Hematopoietic multipotent progenitor cell treated with erythropoietin and hydrocortisone succinate and interleukin-3 and kit ligand, for 6 days (in vitro differentiated cells): ENCODE measurements around the gene IFT80.
"Not testable (repeated sequence)": the region's sequence is repeated elsewhere in the genome, so short reads cannot be mapped to it uniquely, and the experiment has no call there.

Experiments
- DNase-seq: peaks from one replicate; pipeline ENCODE4 v3.0.0-alpha.2; 2015

Gene IFT80

DNA sequence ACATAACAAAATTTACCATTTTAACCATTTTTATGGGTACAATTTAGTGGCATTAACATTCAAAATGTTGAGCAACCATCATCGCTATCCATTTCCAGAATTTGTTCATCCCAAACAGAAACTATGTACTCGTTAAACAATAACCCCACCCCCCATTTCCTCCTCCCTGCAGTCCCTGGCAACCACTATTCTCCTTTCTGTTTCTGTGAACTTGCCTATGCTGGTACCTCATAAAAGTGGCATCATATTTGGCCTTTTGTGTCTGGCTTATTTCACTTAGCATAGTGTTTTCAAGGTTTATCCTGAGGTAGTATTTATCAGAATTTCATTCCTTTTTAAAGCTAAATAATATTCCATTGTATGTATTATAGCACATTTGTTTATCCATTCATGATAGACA is 141.4 kb downstream of the IFT80 start:
- no peak for DNase-seq

DNA sequence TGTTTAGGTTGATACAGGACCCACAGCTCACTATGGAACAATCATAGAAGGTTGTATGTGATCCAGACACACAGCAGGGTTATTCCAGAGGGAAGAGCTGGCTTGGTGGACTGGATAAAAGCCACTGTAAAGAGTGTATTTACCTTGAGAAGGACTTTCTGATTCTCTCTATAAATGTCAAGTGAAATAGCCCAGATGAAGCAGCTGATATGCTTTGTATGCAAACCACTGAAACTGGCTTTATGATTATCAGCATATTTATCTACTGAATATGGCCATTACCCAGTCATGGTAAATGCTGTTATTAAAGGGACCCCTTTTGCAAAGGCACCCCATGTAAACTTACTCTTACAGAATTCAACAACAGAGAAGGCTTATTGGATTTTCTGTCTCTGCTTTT is 145.7 kb downstream of the IFT80 start:
- no peak for DNase-seq

DNA sequence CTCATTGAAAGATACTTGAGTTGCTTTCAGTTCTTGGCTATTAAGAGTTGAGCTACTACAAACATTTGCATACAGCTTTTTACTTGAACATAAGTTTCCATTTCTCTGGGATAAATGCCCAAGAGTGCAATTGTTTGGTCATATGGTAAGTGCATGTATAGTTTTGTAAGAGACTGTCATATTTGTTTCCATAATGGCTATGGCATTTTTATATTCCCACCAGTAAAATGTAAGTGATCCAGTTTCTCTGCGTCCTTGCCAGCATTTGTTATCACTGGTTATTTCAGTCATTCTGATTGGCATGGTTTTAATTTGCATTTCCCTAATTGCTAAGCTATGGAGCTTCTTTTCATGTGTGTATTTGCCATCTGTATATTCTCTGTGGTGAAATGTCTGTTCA is 151.3 kb downstream of the IFT80 start:
- DNase-seq: no peak

DNA sequence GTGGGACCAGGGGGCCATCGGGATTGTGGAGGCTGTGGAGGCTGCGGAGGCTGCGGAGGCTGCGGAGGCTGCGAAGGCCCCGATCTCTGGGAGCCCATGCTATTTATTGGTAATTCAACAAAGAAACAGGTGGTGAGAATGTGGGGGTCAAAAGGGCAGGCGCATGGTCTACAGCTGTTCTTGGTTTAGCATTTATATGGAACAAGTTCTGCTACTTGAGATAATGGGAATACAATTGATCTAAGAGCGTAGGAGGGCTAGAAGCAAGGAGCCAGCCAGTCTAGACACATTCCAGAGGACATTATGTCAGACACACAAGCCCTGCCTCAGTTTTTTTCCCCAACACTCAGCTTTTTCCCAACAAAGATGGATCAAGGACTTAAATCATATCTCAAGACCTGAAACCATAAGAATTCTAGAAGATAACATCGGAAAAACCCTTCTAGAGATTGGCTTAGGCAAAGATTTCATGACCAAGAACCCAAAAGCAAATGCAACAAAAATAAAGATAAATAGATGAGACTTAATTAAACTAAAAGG is 153.7 kb downstream of the IFT80 start:
- no peak for DNase-seq

DNA sequence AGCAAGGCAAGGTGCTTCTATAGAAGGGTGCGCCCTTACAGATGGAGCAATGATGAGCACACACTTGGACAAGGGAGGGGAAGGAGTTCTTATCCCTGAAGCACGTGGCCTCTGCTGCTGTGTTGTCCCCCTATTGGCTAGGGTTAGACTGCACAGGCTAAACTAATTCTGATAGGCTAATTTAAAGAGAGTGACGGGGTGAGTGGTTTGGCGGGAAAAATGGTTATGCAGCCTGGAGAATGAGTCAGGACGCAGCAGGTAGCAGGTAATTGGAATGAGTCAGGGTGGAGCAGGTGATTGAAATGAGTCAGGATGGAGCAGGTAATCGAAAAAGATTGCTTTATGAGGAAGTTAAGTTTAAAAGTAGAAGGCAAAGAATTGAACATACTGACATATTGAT is 158.3 kb downstream of the IFT80 start:
- not testable (repeated sequence) for DNase-seq

DNA sequence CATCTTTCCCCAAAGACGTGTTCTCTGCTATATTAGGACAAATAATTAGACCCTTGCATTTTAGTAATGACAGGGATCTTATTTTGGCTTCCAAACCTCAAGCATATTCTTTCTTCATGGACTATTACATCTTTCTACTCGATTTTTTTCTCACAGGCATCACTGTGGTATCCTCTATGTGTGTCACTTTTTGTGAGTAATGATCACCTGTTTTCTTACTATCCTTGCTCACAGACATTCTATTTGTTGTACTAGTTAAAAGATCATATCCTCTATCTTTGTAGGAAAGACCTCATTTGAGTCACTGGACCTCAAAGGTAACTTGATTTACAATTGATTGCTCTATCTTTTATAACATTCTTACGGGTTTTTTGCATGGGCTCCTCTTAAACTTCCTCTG is 167.0 kb downstream of the IFT80 start:
- no peak for DNase-seq

DNA sequence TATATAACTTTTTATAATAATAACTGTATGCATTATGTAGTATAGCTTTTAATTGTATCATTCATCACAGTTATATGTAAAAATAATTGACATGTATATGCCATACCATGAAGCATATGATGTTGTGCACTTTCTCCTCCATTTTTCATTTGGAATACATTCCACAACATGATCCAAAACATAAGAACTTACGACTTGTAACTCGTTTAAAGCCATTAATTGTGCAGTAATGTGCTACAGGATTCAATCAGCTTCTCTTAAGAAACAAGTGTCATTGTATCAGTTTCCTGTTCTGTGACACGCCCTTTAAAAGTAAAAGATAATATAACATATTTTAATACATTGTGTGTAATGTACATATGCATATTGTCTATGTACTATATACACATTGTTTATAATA is 171.6 kb downstream of the IFT80 start:
- DNase-seq: peak; percentile 65

DNA sequence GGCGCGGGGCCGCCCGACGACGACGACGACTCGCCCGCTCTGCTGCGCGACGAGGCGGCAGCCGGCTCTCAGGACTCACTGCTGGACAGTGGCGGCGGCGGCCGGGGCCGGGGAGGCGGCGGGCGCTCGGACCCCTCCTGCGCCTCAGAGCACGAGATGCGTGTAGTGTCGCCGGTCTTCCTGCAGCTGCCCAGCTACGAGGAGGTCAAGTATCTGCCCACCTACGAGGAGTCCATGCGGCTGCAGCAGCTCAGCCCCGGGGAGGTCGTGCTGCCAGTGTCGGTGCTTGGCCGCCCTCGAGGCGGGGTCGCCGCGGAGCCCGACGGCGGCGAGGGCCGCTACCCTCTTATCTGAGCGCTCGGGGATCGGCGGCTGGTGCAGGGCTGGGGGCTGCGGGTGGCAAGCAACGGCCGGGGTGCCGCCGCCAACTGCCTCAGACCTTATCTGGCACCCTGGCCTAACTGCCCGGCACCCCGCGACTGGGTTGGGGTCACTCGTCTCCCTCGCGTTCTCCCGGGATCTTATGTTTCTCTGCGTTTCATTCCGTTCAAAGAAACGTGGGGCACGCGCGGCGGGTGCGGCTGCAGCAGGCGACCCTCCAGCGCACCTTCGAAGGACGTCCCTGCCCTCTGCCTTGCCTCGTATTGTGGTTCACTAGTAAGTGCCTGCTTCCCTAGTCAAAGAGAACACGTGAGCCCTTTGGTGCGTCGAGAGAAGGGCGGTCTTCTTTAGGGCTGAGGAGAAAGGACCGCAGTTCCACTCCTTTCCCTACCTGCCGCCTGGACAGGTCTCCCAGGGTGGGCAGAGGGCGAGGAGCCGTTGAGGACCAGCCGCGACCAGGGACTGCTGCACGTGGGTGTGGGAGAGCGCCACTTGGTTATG is 172.8 kb downstream of the IFT80 start:
- DNase-seq: peak; percentile 82

DNA sequence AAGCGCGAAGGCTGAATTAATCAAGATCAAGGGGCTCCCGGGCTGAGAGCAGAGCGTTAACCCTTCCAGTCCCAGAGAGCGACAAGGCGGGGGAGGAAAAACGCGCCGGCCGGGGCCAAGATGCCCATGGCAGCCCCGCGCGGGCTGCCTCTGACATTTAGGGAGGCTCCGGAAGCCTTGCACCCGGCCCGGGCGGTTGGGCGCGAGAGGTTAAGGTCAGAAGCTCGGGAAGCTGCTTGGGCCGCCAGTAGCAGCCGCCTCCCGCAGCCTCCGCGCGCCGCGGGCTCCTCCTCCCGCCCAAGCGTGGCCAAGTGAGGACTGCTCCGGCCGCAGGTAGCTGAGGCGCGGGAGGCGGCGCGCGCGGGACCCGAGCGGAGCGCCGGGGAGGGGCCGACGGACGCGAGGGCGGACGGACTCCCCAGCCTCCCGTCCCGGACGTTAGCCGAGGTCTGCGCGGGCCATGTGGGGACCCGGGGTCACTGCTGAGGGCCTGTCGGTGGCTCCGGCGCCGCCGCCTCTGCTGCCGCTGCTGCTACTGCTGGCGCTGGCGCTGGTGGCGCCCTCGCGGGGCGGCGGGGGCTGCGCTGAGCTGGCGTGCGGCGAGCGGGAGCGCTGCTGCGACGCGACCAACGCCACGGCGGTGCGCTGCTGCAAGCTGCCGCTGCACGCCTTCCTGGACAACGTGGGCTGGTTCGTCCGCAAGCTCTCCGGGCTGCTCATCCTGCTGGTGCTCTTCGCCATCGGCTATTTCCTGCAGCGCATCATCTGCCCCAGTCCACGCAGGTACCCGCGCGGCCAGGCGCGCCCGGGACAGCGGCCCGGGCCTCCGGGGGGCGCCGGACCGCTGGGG is 173.6 kb downstream of the IFT80 start, which contains the start of gene C3orf80:
C3orf80 (plus strand) TSS at position 247 of the 850 bp plus-strand sequence; CDS start at position 461, 214 bp downstream.
- peak; percentile 90 for DNase-seq

DNA sequence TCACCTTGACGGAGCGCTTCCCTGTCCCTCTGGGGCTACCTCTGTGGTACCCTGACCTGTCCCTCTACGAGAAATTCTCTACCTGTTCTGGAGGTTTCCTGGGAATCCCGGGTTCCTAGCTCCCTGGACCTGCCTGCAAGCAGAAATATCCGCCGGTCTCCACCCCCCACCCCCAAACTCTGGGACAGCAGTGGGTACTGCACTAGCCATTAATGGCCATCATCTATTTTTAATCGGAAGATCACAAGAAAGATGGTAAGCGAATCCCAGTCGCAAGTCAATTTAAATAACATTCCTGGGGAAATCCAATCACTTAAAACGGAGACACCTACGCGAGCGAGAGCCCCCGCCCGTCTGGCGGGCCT is 174.2 kb downstream of the IFT80 start:
- DNase-seq: no peak

DNA sequence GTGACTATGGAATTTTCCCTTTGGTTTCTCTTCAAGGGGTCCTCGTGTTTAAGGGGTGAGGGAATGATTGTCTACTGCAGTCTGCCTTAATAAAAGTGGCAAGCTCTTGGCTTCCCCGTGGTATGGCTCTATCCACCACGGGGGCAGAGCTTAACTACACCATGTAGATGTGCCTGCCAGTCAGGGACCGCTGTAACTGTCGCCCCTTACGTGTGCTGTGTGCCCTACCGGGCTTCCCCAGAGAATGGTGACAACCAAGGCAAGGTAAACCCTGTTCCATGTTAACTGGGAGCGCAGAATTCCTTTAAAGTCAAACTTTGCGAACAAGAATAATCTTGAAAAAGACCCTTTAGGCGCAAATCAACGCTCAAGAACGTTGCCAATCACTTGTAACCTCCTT is 174.8 kb downstream of the IFT80 start:
- DNase-seq: peak; percentile 56

DNA sequence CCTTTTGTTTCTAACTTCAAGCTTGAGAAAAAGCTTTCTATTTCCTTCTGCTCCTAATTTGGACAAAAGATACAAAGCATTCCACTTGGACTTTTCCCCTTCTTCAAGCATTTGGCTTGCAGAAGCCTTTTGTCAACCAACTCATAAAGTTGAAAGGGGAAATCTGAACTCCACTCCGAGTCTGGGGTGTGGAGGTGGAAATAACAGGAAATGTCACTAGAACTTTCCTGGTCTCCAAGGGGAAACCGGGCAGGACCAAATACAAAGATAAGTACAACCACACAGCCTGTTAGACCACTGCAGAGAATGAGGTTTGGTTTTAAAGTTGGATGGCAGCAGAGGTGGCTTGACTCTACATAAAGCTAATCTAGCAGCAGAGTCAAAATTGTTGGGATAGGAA is 178.0 kb downstream of the IFT80 start:
- DNase-seq: no peak

DNA sequence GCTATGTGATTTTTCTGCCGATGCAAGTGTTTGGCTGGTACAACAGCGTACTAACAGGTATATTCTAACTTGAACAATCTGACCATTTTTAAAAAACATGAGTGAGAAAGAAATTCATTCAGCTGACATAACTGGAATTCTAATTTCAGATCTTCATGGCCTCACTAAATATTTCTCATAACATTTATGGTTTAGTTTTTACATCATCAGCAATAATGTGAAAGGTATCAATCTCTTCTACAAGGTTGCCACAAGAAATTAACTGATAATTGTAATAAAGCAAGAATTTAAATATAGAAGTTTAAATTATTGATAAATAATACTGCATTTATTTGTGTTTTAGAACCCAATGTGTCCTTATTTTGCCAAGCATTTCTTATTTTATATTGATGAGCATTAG is 179.0 kb downstream of the IFT80 start:
- DNase-seq: no peak

DNA sequence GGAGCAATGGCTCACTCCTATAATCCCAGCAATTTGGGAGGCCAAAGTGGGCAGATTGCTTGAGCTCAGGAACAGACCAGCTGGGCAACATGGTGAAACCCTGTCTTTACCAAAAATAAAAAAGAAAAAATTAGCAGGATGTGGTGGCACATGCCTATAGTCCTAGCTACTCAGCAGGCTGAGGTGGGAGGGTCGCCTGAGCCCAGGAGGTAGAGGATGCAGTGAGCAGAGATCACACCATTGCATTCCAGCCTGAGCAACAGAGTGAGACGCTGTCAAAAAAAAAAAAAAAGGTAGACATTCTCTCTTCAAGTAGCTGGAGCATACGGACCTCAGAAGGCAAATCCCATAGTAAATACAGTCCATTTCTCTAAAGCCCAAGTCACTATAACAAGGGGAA is 180.9 kb downstream of the IFT80 start:
- no peak for DNase-seq

DNA sequence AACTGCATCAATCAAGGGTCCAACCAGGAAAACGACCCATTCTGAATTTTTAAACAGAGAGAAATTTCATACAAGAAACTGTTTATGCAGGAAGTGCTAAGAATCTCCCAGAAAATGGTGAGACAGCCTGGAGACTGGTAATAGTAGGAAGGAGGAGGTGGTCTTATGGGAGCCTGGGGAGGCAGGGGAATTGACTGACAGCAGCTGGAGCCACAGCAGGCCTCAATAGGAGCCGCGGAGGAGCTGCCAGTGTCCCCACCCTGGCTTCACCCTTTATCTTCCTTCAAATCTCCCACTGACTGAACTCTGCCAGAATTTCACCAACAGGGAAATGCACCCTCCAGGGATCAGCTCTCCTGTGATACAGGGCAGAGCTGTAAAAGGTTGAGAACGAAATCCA is 181.3 kb downstream of the IFT80 start:
- DNase-seq: no peak

DNA sequence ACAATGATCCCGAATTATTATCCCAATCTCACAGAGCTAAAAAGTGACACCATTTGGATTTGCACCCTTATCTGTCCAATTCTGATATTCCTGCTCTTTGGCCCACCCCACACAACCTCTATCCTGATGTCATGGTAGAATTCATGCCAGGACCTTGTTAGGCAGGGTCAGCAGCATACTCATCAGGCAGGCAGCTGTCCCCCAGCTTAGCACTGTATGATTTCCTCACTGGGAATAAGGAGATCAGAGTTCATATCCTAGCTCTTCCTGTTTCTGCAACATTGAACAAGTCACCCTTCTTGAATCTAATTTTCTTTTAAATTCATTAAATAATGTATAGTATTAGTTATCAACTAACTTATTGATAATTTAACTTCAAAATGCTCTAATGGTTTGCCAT is 185.8 kb downstream of the IFT80 start:
- no peak for DNase-seq

DNA sequence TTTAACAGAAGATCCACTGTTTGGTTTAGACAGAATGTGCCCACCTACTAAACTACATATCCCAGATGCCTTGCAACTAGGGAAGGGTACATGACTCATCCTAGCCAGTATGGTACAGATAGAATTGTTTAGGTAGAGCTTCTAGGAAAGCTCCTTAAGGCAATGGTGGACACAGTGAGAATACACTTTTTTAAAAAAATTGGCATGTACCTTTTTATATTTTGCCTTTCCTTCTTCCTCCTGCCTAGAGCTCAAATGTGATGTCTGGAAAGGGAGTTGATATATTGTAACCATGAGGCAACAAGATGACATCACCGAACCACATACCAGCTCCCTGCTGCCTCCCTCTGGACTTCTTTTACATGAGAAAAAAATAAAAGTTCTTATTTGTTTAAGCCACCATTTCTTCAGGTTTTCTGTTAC is 188.2 kb downstream of the IFT80 start:
- DNase-seq: peak; percentile 77

DNA sequence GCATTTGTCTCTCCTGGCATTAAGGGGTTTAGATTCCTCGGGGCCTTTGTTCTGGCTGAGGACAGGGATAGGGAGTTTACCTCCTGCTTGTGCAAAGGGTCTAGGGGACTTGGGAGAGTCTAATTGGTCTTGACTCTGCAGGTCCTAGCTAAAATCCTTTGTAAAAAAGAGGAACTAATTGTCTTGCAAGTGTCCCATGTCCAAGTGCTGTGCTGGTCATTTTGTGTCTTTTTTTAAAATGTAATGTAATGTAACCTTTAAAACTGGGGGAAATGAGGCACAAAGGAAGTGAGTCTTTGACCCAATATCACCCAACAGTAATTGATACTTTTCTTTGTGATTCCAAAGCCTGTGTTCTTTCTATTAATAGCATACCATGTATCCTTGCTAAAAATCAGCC is 188.7 kb downstream of the IFT80 start:
- no peak for DNase-seq
